ENCODE results near the gene HERPUD1.

DNA sequence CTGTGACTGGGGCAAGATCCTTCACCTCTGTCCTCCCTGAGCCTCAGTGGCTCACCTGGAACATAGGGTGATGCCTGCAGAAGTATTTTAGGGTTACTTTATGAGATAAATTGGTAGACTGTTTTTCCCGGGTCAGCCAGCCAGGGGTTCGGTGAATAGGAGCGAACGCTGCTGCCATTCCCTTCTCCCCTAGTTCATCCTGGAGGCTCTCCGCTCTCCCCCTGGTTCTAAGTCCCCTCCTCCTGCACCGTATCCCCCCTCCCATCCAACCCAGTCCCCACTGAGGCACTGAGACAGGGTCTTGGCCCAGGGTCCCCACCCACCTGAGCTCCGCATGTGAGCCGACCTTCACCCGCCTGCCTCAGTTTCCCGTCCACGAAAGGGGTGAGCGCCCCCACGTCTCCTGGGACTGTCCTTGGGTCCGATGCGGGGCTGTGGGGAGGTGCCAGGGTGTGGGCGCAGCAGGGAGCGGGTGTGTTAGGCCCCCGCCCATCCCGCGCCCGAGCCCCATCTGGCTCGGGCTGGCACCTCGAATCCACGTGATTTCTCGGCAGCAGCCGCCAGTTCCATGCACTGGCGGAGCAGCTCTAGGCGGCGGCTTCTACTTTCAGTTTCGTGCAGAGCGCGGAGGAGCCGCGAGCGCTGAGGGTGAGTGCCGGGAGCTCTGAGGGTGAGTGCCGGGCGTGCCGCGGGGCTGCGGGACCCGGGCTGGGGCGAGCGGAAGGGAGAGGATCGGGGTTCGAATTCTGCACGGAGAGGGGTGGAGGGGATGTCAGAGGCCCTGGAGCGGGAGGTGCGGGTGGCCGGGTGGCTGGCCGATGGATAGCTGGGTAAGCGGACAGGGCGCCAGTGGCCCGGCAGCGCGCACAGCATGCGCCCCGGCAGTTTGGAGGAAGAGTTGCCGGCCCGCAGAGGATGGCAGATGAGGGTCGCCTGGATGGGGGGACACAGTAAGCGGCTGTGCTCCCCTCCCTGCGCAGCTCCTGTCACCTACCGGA, 57.3 kb downstream of the HERPUD1 start, which contains the start of gene NLRC5:
- no peak for TF ChIP-seq CTCF (IDR thresholded peaks at IDR 0.05; ENCODE audit: low read length)
- no peak for TF ChIP-seq EZH2 (optimal IDR thresholded peaks at IDR 0.05; ENCODE audit: low read depth, low read length)

Measured in MM.1S (cell line).